Transverse colon (tissue), 4 donors: ENCODE measurements around the gene ADCY4. TPM values are rescaled to one million over a fixed set of nuclear protein-coding genes. Genes with fewer than 3 reads are reported as not detected.
A peak's percentile ranks its signal among the peaks of the same experiment; 100 is the strongest.

ENCODE experiments used
- DNase-seq: peaks from one replicate; pipeline ENCODE4 v3.0.0-alpha.2; 2019
- H3K27ac ChIP-seq, 4 donors: fragments of 200-600 bp; sonication (generic); 2 replicates each; pipeline ENCODE4 v1.5.1; 2016 to 2018; ENCODE audit warnings: inconsistent platforms in 4 of 4
- H3K27me3 ChIP-seq: fragments of 200-600 bp; sonication (generic); 2 replicates; pipeline ENCODE4 v1.5.1; 2017; ENCODE audit warnings: inconsistent platforms
- H3K36me3 ChIP-seq, 4 donors: fragments of 200-600 bp; sonication (generic); 2 replicates each; pipeline ENCODE4 v1.5.1; 2017 to 2019; ENCODE audit warnings: inconsistent platforms in 4 of 4
- H3K4me1 ChIP-seq, 4 donors: fragments of 200-600 bp; sonication (generic); 2 replicates each; pipeline ENCODE4 v1.5.1; 2017 to 2020; ENCODE audit warnings: inconsistent platforms in 4 of 4
- H3K4me3 ChIP-seq, 4 donors: fragments of 200-600 bp; sonication (generic); 1 replicate in 1 of 4; 2 replicates in 3 of 4; pipeline versions ENCODE4 v1.5.1 to v1.6.1; 2017 to 2019; ENCODE audit warnings: inconsistent platforms in 4 of 4
- H3K9me3 ChIP-seq, 2 donors: fragments of 200-600 bp; sonication (generic); 2 replicates each; pipeline ENCODE4 v1.5.1; 2017 to 2019; ENCODE audit warnings: inconsistent platforms in 2 of 2
- CTCF ChIP-seq, 5 experiments: fragments of 200-600 bp in 3 of 5; fragments of 450-650 bp in 2 of 5; sonication (generic) in 3 of 5; IDR thresholded peaks; 1 replicate in 2 of 5; 2 replicates in 3 of 5; pipeline ENCODE4 v1.5.1; 2016 to 2017; ENCODE audit warnings: antibody characterized with exemption in 5 of 5, inconsistent platforms in 3 of 5, mild to moderate bottlenecking in 2 of 5, moderate library complexity in 1 of 5
- EP300 ChIP-seq: sonication (generic); formaldehyde crosslinking; IDR thresholded peaks from one replicate; pipeline ENCODE4 v1.6.1; 2017; ENCODE audit warnings: antibody characterized with exemption, low read depth
- POLR2A ChIP-seq: fragments of 450-650 bp; IDR thresholded peaks from one replicate; pipeline ENCODE4 v1.6.1; 2016; ENCODE audit warnings: antibody characterized with exemption, mild to moderate bottlenecking, moderate library complexity
- POLR2AphosphoS5 ChIP-seq, 3 donors: sonication (generic); formaldehyde crosslinking; IDR thresholded peaks; one replicate each; pipeline ENCODE4 v1.6.1; 2016; ENCODE audit warnings: antibody characterized with exemption in 3 of 3
- WGBS, 2 donors: methylation state at CpG; one replicate each; pipeline ENCODE4 v1.1.5; 2018; ENCODE audit warnings: low coverage in 1 of 2; 5-methylcytosine and 5-hydroxymethylcytosine counted together
- in situ Hi-C, 4 donors: fragments of 200-750 bp; cut with MboI; loops; one replicate each; pipeline versions ENCODE4 v1.15.0 to v1.15.1; 2017; ENCODE audit warnings: low sequenced_read_pairs in 3 of 4, low pct_ligation_motif_present in 1 of 4, low pct_unique_long_range_greater_than_20kb in 1 of 4
- intact Hi-C: fragments of 100-400 bp; cut with DNase I; formaldehyde crosslinking; loops from one replicate; pipeline ENCODE4 v1.15.1; 2023; ENCODE audit warnings: low total_unique reads
- total RNA-seq, 4 donors: library from RNA; depleted of rRNA; stranded (reverse); fragments of >200 nt; gene quantifications; one replicate each; pipeline ENCODE4 v1.1.0, GENCODE V29; 2016

The ADCY4 gene
- total RNA-seq, 4 donors from 2014 or later = 7.9 to 74.8 (median 21.3) TPM

GRCh38 chr14:24300326-24300980, 34.4 kb downstream of the ADCY4 start:
- H3K27ac ChIP-seq = peak overlapping the region; percentile 89 to 94 (median 92)
- H3K4me1 ChIP-seq = peaks cover 18 to 43% (median 24%) of the 10 kb centered on the region in 4 donors
- DNase-seq = no peak
- peaks cover 0 to 46% (median 23%) of the 10 kb centered on the region in 4 donors for H3K36me3 ChIP-seq
- WGBS, 2 donors = 26 to 33% methylated on average over 3 to 16 of the region's 16 CpGs
- H3K9me3 ChIP-seq = no peaks in the 10 kb centered on the region
- in situ Hi-C loops = no loop called here
- TF ChIP-seq EP300 = no peak
- no peak for TF ChIP-seq POLR2A
- H3K27me3 ChIP-seq = no peaks in the 10 kb centered on the region
- H3K4me3 ChIP-seq = peak overlapping the region; percentile 72 to 96 (median 84)
- intact Hi-C loops = no loop called here

GRCh38 chr14:24299255-24300191, 35.3 kb downstream of the ADCY4 start, which contains the start of the genes DHRS1 and NOP9:
Gene DHRS1 (minus strand): TSS chr14:24299780. CDS start chr14:24299106, 674 bp downstream.
Gene NOP9 (plus strand): TSS chr14:24299850. CDS start chr14:24299955, 105 bp downstream.
- intact Hi-C loops = loop anchor here (5.0 kb wide), 1 partner anchor 162 kb away; the partner anchor contains the start of gene PSME1
- Histone ChIP-seq H3K9me3 (no peaks in the 10 kb centered on the region), H3K27ac (peak within 1 kb of the TSS; percentile 89 to 94 (median 92)), H3K4me3 (peak within 1 kb of the TSS; percentile 72 to 96 (median 84)), H3K27me3 (no peaks in the 10 kb centered on the region), H3K4me1 (peaks cover 18 to 43% (median 24%) of the 10 kb centered on the region in 4 donors), H3K36me3 (peaks cover 0 to 40% (median 18%) of the 10 kb centered on the region in 4 donors)
- in situ Hi-C loops = loop anchor here in 1 of 4 donors (5.0 kb wide), 1 partner anchor 57 kb away; the partner anchor contains the start of gene TINF2
- WGBS, 2 donors = 0 to 1% methylated on average over 1 to 65 of the region's 75 CpGs
- TF ChIP-seq POLR2AphosphoS5 (IDR thresholded peaks at IDR 0.05) (peak; percentile 94 to 97 (median 97)), POLR2A (peak; percentile 86), CTCF (IDR thresholded peaks at IDR 0.05) (no peak), EP300 (no peak)
- DNase-seq = peak; percentile 96

GRCh38 chr14:24298892-24299254, 36.0 kb downstream of the ADCY4 start:
- H3K36me3 ChIP-seq = peaks cover 0 to 34% (median 15%) of the 10 kb centered on the region in 4 donors
- in situ Hi-C loops (loop anchor here in 1 of 4 donors (5.0 kb wide), 1 partner anchor 57 kb away; the partner anchor contains the start of gene TINF2), intact Hi-C loops (loop anchor here (5.0 kb wide), 1 partner anchor 162 kb away; the partner anchor contains the start of gene PSME1)
- 35 to 67% methylated on average over 5 to 7 of the region's 7 CpGs for WGBS, 2 donors
- peak overlapping the region; percentile 89 to 94 (median 92) for H3K27ac ChIP-seq
- no peaks in the 10 kb centered on the region for H3K27me3 ChIP-seq
- DNase-seq = no peak
- TF ChIP-seq EP300 (no peak), POLR2AphosphoS5 (IDR thresholded peaks at IDR 0.05) (no peak), POLR2A (no peak), CTCF (IDR thresholded peaks at IDR 0.05) (no peak)
- no peaks in the 10 kb centered on the region for H3K9me3 ChIP-seq
- peak overlapping the region; percentile 72 to 91 (median 79) for H3K4me3 ChIP-seq
- H3K4me1 ChIP-seq = peaks cover 18 to 43% (median 24%) of the 10 kb centered on the region in 4 donors

GRCh38 chr14:24297190-24297964, 37.5 kb downstream of the ADCY4 start:
- H3K27me3 ChIP-seq = no peaks in the 10 kb centered on the region
- H3K27ac ChIP-seq = peak overlapping the region in 2 of 4 donors; percentile 15 to 21
- DNase-seq = no peak
- H3K9me3 ChIP-seq = no peaks in the 10 kb centered on the region
- 38 to 40% methylated on average over 5 of the region's 5 CpGs for WGBS, 2 donors
- H3K4me3 ChIP-seq = no peak overlapping the region
- intact Hi-C loops (loop anchor here (5.0 kb wide), 1 partner anchor 160 kb away; the partner anchor contains the start of gene PSME1), in situ Hi-C loops (loop anchor here in 1 of 4 donors (5.0 kb wide), 1 partner anchor 55 kb away; the partner anchor contains the start of gene TINF2)
- TF ChIP-seq POLR2A = no peak
- TF ChIP-seq POLR2AphosphoS5 (IDR thresholded peaks at IDR 0.05) = no peak
- TF ChIP-seq EP300 = no peak
- peak; percentile 10 to 57 (median 41) for TF ChIP-seq CTCF (IDR thresholded peaks at IDR 0.05)
- peaks cover 0 to 27% (median 10%) of the 10 kb centered on the region in 4 donors for H3K36me3 ChIP-seq
- peaks cover 18 to 43% (median 24%) of the 10 kb centered on the region in 4 donors for H3K4me1 ChIP-seq
